22Rv1 (cell line): ENCODE results near the gene POTEB3.
"Not testable (repeated sequence)": the region's sequence is repeated elsewhere in the genome, so short reads cannot be mapped to it uniquely, and the experiment has no call there.

Experiments used
- ZFX ChIP-seq: fragments of 450-650 bp; IDR thresholded peaks from 2 replicates; pipeline ENCODE4 v1.6.1; 2017; ENCODE audit warnings: antibody characterized with exemption, borderline replicate concordance
- TF ChIP-seq, protein P1 (sequence below): fragments of 450-650 bp; IDR thresholded peaks from 2 replicates; pipeline ENCODE4 v1.5.1; 2017; ENCODE audit warnings: mild to moderate bottlenecking

DNA sequence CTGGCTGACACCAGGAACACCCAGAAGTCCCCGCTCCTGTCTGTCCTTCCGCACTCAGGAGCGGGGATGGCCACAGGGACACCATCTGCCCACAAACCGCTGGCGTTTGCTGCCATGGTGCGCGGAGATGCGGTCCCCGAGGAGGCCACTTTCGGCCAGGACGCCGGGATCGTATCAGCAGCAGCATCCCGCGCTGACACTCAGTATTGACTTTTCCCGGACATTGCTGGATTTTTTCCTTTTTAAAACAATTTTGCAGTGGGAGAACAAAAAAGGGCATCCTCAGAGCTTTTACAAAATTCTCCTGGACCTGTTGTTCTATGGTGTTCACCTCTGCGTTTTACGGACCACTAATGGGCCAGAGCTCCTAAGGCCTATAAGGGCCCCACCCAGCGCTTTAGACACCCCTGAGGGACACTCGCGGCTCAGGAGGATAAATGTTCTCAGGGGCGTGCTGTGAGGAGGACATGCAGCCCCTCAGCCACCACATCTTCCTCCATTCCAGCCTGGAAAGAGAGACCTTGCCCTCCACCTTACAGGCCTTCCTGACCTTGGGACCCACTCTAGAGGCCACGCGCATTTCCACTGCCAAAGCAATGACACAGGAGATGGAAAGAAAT is 56.3 kb downstream of the POTEB3 start:
- TF ChIP-seq, protein P1, sequence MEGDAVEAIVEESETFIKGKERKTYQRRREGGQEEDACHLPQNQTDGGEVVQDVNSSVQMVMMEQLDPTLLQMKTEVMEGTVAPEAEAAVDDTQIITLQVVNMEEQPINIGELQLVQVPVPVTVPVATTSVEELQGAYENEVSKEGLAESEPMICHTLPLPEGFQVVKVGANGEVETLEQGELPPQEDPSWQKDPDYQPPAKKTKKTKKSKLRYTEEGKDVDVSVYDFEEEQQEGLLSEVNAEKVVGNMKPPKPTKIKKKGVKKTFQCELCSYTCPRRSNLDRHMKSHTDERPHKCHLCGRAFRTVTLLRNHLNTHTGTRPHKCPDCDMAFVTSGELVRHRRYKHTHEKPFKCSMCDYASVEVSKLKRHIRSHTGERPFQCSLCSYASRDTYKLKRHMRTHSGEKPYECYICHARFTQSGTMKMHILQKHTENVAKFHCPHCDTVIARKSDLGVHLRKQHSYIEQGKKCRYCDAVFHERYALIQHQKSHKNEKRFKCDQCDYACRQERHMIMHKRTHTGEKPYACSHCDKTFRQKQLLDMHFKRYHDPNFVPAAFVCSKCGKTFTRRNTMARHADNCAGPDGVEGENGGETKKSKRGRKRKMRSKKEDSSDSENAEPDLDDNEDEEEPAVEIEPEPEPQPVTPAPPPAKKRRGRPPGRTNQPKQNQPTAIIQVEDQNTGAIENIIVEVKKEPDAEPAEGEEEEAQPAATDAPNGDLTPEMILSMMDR = not testable (repeated sequence)
- not testable (repeated sequence) for TF ChIP-seq ZFX
